Astrocyte (in vitro differentiated cells and primary cell): ENCODE data around the gene BOD1. TPM values are rescaled to one million over a fixed set of nuclear protein-coding genes. Genes with fewer than 3 reads are reported as not detected.

Experiments used
- DNase-seq: peaks from one replicate; pipeline ENCODE4 v3.0.0-alpha.2; 2010; ENCODE audit warnings: low read depth
- FAIRE-seq: peaks from 2 replicates; lab custom pipeline; 2011; peaks lifted over from hg19 to GRCh38; lab: Jason Lieb, UNC
- H2AFZ ChIP-seq: 2 replicates; pipeline ENCODE4 v1.6.0; 2012; ENCODE audit warnings: low read depth, low read length, inconsistent platforms
- H3K27ac ChIP-seq: 2 replicates; pipeline ENCODE4 v1.5.1; 2011; ENCODE audit warnings: low read depth, low read length, inconsistent platforms
- H3K27me3 ChIP-seq: 2 replicates; pipeline ENCODE4 v1.6.0; 2011; ENCODE audit warnings: low read length, inconsistent platforms; ENCODE audit not compliant: insufficient read depth
- H3K36me3 ChIP-seq: 2 replicates; pipeline ENCODE4 v1.5.1; 2011; ENCODE audit warnings: low read length, inconsistent platforms; ENCODE audit not compliant: insufficient read depth
- H3K4me1 ChIP-seq: 2 replicates; pipeline ENCODE4 v1.5.1; 2011; ENCODE audit warnings: low read length, inconsistent platforms; ENCODE audit not compliant: insufficient read depth
- H3K4me2 ChIP-seq: 2 replicates; pipeline ENCODE4 v1.6.0; 2012; ENCODE audit warnings: low read length, inconsistent platforms
- H3K4me3 ChIP-seq: 2 replicates; pipeline ENCODE4 v1.5.1; 2011; ENCODE audit warnings: low read depth, mild to moderate bottlenecking, low read length, inconsistent platforms; ENCODE audit not compliant: insufficient read depth
- H3K79me2 ChIP-seq: 2 replicates; pipeline ENCODE4 v1.6.0; 2012; ENCODE audit warnings: mild to moderate bottlenecking, low read length, inconsistent platforms; ENCODE audit not compliant: insufficient read depth
- H3K9ac ChIP-seq: 2 replicates; pipeline ENCODE4 v1.6.0; 2012; ENCODE audit warnings: mild to moderate bottlenecking, low read length, inconsistent platforms
- H3K9me3 ChIP-seq: 2 replicates; pipeline ENCODE4 v1.5.1; 2012; ENCODE audit warnings: low read depth, mild to moderate bottlenecking, low read length, inconsistent platforms; ENCODE audit not compliant: insufficient read depth
- H4K20me1 ChIP-seq: 2 replicates; pipeline ENCODE4 v1.6.0; 2012; ENCODE audit warnings: low read length, inconsistent platforms; ENCODE audit not compliant: insufficient read depth
- H3K27ac Mint-ChIP-seq: one replicate; pipeline ENCODE4 v1.8.0; 2021; ENCODE audit warnings: mild to moderate bottlenecking, mixed read lengths; ENCODE audit not compliant: unreplicated experiment
- H3K27me3 Mint-ChIP-seq: one replicate; pipeline ENCODE4 v1.8.0; 2021; ENCODE audit warnings: low read depth, mixed read lengths; ENCODE audit not compliant: unreplicated experiment
- H3K36me3 Mint-ChIP-seq: one replicate; pipeline ENCODE4 v1.8.0; 2021; ENCODE audit warnings: low read depth, mixed read lengths; ENCODE audit not compliant: unreplicated experiment
- H3K4me1 Mint-ChIP-seq: one replicate; pipeline ENCODE4 v1.8.0; 2021; ENCODE audit warnings: low read depth, mixed read lengths; ENCODE audit not compliant: unreplicated experiment
- H3K4me3 Mint-ChIP-seq: one replicate; pipeline ENCODE4 v1.8.0; 2021; ENCODE audit warnings: mild to moderate bottlenecking, moderate library complexity, mixed read lengths; ENCODE audit not compliant: unreplicated experiment
- H3K9me3 Mint-ChIP-seq: one replicate; pipeline ENCODE4 v1.8.0; 2021; ENCODE audit warnings: mild to moderate bottlenecking, mixed read lengths; ENCODE audit not compliant: unreplicated experiment
- CTCF ChIP-seq: IDR thresholded peaks from 2 replicates; pipeline ENCODE4 v1.5.1; 2011; ENCODE audit warnings: low read depth, mild to moderate bottlenecking, inconsistent platforms, low read length, moderate library complexity; ENCODE audit not compliant: insufficient read depth
- EZH2 ChIP-seq: IDR thresholded peaks from 2 replicates; pipeline ENCODE4 v1.6.1; 2012; ENCODE audit warnings: mild to moderate bottlenecking, low read length, inconsistent platforms; ENCODE audit not compliant: insufficient read depth
- total RNA-seq: library from RNA; stranded (reverse); gene quantifications from 2 replicates; pipeline ENCODE4 v1.2.1, GENCODE V29; 2021

Gene BOD1
- total RNA-seq, 1 donor from 2014 or later, result 76.8 TPM

DNA sequence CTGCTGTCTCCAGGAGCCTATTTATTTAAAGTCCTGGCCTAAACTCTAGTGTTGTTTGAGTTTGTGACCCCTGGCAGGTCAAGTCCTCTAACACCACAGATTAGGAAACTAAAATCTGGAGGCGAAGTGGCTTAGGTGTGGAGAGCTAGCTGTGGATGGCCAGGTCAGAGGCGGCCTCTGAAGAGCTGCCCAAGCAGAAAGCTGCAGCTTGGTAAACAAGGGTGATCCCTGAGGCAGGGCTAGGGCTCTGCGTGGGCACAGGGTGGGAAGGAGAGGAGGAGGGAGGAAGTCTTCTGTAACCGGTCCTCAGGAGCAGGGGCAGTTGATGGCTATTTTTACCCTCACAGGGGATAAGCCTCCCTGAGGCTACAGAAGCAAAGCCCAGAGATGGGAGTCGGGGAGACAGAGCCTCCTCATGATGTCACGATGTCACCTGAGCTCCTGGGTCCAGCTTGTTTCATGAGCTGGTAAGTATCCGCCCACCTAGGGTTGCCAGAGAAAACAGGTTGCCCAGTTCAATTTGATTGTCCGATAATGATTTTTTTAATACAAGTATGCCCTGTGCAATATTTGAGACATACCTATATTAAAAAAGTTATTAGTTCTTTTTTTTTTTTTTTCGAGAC lies 25.9 kb upstream of the BOD1 start:
- Mint-ChIP-seq H3K36me3 (no peaks in the 10 kb centered on the region), H3K27me3 (peaks cover 11% of the 10 kb centered on the region), H3K9me3 (no peaks in the 10 kb centered on the region), H3K4me3 (no peak overlapping the region), H3K27ac (no peak overlapping the region), H3K4me1 (peaks cover 19% of the 10 kb centered on the region)
- Histone ChIP-seq H4K20me1 (no peaks in the 10 kb centered on the region), H3K4me3 (no peak overlapping the region), H2AFZ (no peak overlapping the region), H3K36me3 (no peaks in the 10 kb centered on the region), H3K9ac (no peak overlapping the region), H3K27me3 (no peaks in the 10 kb centered on the region), H3K9me3 (no peaks in the 10 kb centered on the region), H3K79me2 (no peaks in the 10 kb centered on the region), H3K27ac (no peak overlapping the region), H3K4me1 (peaks cover 8% of the 10 kb centered on the region), H3K4me2 (no peak overlapping the region)
- no peak for FAIRE-seq
- TF ChIP-seq EZH2, result no peak
- no peak for TF ChIP-seq CTCF
- DNase-seq, result no peak

- Mint-ChIP-seq H3K4me1 (peaks cover 11% of the 10 kb centered on the region), H3K27me3 (peaks cover 11% of the 10 kb centered on the region), H3K36me3 (no peaks in the 10 kb centered on the region), H3K9me3 (no peaks in the 10 kb centered on the region), H3K4me3 (no peak overlapping the region), H3K27ac (no peak overlapping the region)
- no peaks in the 10 kb centered on the region for H3K36me3 ChIP-seq
- no peaks in the 10 kb centered on the region for H3K79me2 ChIP-seq
- H3K27me3 ChIP-seq, result no peaks in the 10 kb centered on the region
- no peak overlapping the region for H3K4me2 ChIP-seq
- FAIRE-seq, result no peak
- no peak overlapping the region for H3K27ac ChIP-seq
- no peak overlapping the region for H2AFZ ChIP-seq
- H4K20me1 ChIP-seq, result no peaks in the 10 kb centered on the region
- TF ChIP-seq EZH2 (no peak), CTCF (no peak)
- no peaks in the 10 kb centered on the region for H3K9me3 ChIP-seq
- no peak overlapping the region for H3K9ac ChIP-seq
- peaks cover 2% of the 10 kb centered on the region for H3K4me1 ChIP-seq
- no peak for DNase-seq
- no peak overlapping the region for H3K4me3 ChIP-seq
Measured at GRCh38 chr5:173640156-173640804, 23.8 kb upstream of the BOD1 start.
